HEK293T (cell line): ENCODE results near the gene IRF2.

Experiments used
- ARNT ChIP-seq: fragments of 450-650 bp; IDR thresholded peaks from 2 replicates; pipeline ENCODE4 v1.6.1; 2017; ENCODE audit warnings: mild to moderate bottlenecking
- BHLHE40 ChIP-seq: fragments of 450-650 bp; IDR thresholded peaks from 2 replicates; pipeline ENCODE4 v1.6.1; 2016; ENCODE audit warnings: mild to moderate bottlenecking, moderate library complexity, borderline replicate concordance
- CTBP1 ChIP-seq: fragments of 450-650 bp; IDR thresholded peaks from 2 replicates; pipeline ENCODE4 v1.6.1; 2016; ENCODE audit warnings: borderline replicate concordance
- ELF4 ChIP-seq: fragments of 450-650 bp; IDR thresholded peaks from 2 replicates; pipeline ENCODE4 v1.6.1; 2017; ENCODE audit warnings: antibody characterized with exemption
- FOXK2 ChIP-seq: fragments of 450-650 bp; IDR thresholded peaks from 2 replicates; pipeline ENCODE4 v1.6.1; 2016; ENCODE audit warnings: mild to moderate bottlenecking
- FOXM1 ChIP-seq: fragments of 450-650 bp; IDR thresholded peaks from 2 replicates; pipeline ENCODE4 v1.6.1; 2017; ENCODE audit warnings: mild to moderate bottlenecking, borderline replicate concordance
- HDGF ChIP-seq: fragments of 450-650 bp; IDR thresholded peaks from 2 replicates; pipeline ENCODE4 v1.6.1; 2017; ENCODE audit warnings: antibody characterized with exemption, borderline replicate concordance
- NFRKB ChIP-seq: fragments of 450-650 bp; IDR thresholded peaks from 2 replicates; pipeline ENCODE4 v1.6.1; 2016; ENCODE audit warnings: mild to moderate bottlenecking, moderate library complexity
- PKNOX1 ChIP-seq: fragments of 450-650 bp; IDR thresholded peaks from 2 replicates; pipeline ENCODE4 v1.6.1; 2016
- SP1 ChIP-seq: fragments of 450-650 bp; IDR thresholded peaks from 2 replicates; pipeline ENCODE4 v1.6.1; 2017
- SUZ12 ChIP-seq: fragments of 450-650 bp; IDR thresholded peaks from 2 replicates; pipeline ENCODE4 v1.6.1; 2016; ENCODE audit warnings: mild to moderate bottlenecking
- TARDBP ChIP-seq: fragments of 450-650 bp; IDR thresholded peaks from 2 replicates; pipeline ENCODE4 v1.6.1; 2016

GRCh38 chr4:184475498-184475897, 1.1 kb upstream of the IRF2 start:
- TF ChIP-seq FOXM1, result no peak
- no peak for TF ChIP-seq SP1
- TF ChIP-seq SUZ12, result no peak
- TF ChIP-seq ELF4, result no peak
- TF ChIP-seq ARNT, result no peak
- TF ChIP-seq BHLHE40, result no peak
- TF ChIP-seq PKNOX1, result no peak
- no peak for TF ChIP-seq CTBP1
- no peak for TF ChIP-seq NFRKB
- no peak for TF ChIP-seq HDGF
- TF ChIP-seq FOXK2, result no peak
- TF ChIP-seq TARDBP, result no peak
